Right lobe of liver (tissue), 6 donors: ENCODE results near the gene ANO9. TPM values are rescaled to one million over a fixed set of nuclear protein-coding genes. Genes with fewer than 3 reads are reported as not detected.
"Not testable (repeated sequence)": the region's sequence is repeated elsewhere in the genome, so short reads cannot be mapped to it uniquely, and the experiment has no call there.

Experiments used
- ATAC-seq, 4 donors: fragments of 200-7000 bp; cut with Tn5 transposase; one replicate each; pipeline ENCODE4 v1.9.1; 2020; ENCODE audit warnings: mild to moderate bottlenecking in 4 of 4, moderate library complexity in 4 of 4
- DNase-seq, 3 donors: peaks; one replicate each; pipeline ENCODE4 v3.0.0-alpha.2; 2020
- H3K27ac ChIP-seq, 3 donors: fragments of 200-600 bp; one replicate each; pipeline ENCODE4 v1.8.0; 2022
- H3K27me3 ChIP-seq, 2 donors: fragments of 200-600 bp; one replicate each; pipeline ENCODE4 v1.8.0; 2022
- H3K36me3 ChIP-seq, 4 donors: fragments of 200-600 bp; sonication (generic) in 1 of 4; one replicate each; pipeline versions ENCODE4 v1.5.1 to v1.8.0; 2017 to 2022; ENCODE audit warnings: control low read depth in 1 of 4
- H3K4me1 ChIP-seq, 4 donors: fragments of 200-600 bp; sonication (generic) in 1 of 4; one replicate each; pipeline versions ENCODE4 v1.5.1 to v1.8.0; 2017 to 2022; ENCODE audit warnings: control low read depth in 1 of 4
- H3K4me3 ChIP-seq, 3 donors: fragments of 200-600 bp; one replicate each; pipeline ENCODE4 v1.8.0; 2022
- H3K9me3 ChIP-seq, 4 donors: fragments of 200-600 bp; sonication (generic) in 1 of 4; one replicate each; pipeline versions ENCODE4 v1.5.1 to v1.8.0; 2017 to 2022; ENCODE audit warnings: control low read depth in 1 of 4
- POLR2A ChIP-seq: fragments of 450-650 bp; IDR thresholded peaks from one replicate; pipeline ENCODE4 v1.6.1; 2017; ENCODE audit warnings: antibody characterized with exemption, mild to moderate bottlenecking
- WGBS: methylation state at CpG from one replicate; pipeline ENCODE4 v1.1.6; 2018; ENCODE audit warnings: low coverage, low lambda C conversion rate; ENCODE audit not compliant: insufficient coverage; ENCODE audit errors: missing lambda C conversion rate; 5-methylcytosine and 5-hydroxymethylcytosine counted together
- intact Hi-C, 2 donors: fragments of 100-400 bp; cut with DNase I; formaldehyde crosslinking; loops; one replicate each; pipeline versions ENCODE4 v1.11.2 to v1.14.1; 2022
- total RNA-seq, 6 experiments: library from RNA; depleted of rRNA in 2 of 6; stranded (reverse); fragments of >200 nt in 2 of 6; fragmentation: NEBNext Ultra II Directional in 3 of 6; extraction: Animal tissue kit (Norgen Biotek cat#: 25700) in 3 of 6; gene quantifications; one replicate each; pipeline versions ENCODE4 v1.1.0 to v1.2.4, GENCODE V29; 2016 to 2023
- TF ChIP-seq, protein P1 (sequence below), 4 donors: fragments of 200-600 bp in 3 of 4; fragments of 450-650 bp in 1 of 4; IDR thresholded peaks; one replicate each; pipeline versions ENCODE4 v1.5.1 to v1.8.0; 2016 to 2022; ENCODE audit warnings: antibody characterized with exemption in 4 of 4, mild to moderate bottlenecking in 2 of 4
- donor health status: DM: no; HTN: yes; CAD: no.
- donor health status: DM: no; HTN: no; CAD: no.
- donor health status: DM: no; HTN: no; CAD: no.
- donor health status: DM: no; HTN: yes; CAD: no.
- donor health status: DM: no; HTN: yes; CAD: no.

ANO9 gene
- total RNA-seq, 6 experiments from 2014 or later: 0.09 to 1.0 (median 0.28) TPM; not detected in 1

DNA sequence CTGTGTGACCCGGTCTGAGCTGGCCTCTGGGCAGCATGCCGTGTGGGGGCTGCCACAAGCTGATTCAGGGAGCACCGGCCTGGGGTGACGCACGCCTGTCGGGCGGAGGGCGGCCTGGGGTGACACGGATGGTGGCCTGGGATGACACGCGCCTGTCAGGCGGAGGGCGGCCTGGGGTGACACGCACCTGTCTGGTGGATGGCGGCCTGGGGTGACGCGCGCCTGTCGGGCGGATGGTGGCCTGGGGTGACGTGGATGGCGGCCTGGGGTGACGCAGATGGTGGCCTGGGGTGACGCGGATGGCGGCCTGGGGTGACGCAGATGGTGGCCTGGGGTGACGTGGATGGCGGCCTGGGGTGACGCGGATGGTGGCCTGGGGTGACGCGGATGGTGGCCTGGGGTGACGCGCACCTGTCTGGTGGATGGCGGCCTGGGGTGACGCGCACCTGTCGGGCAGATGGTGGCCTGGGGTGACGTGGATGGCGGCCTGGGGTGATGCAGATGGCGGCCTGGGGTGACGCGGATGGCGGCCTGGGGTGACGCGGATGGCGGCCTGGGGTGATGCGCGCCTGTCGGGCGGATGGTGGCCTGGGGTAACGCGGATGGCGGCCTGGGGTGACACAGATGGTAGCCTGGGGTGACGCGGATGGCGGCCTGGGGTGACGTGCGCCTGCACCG is 29.8 kb upstream of the ANO9 start:
- H3K4me3 ChIP-seq: no peak overlapping the region
- no peak for DNase-seq
- no peak for ATAC-seq
- H3K27me3 ChIP-seq: no peaks in the 10 kb centered on the region
- 95% methylated on average over 25 of the region's 61 CpGs for WGBS
- TF ChIP-seq, protein P1, sequence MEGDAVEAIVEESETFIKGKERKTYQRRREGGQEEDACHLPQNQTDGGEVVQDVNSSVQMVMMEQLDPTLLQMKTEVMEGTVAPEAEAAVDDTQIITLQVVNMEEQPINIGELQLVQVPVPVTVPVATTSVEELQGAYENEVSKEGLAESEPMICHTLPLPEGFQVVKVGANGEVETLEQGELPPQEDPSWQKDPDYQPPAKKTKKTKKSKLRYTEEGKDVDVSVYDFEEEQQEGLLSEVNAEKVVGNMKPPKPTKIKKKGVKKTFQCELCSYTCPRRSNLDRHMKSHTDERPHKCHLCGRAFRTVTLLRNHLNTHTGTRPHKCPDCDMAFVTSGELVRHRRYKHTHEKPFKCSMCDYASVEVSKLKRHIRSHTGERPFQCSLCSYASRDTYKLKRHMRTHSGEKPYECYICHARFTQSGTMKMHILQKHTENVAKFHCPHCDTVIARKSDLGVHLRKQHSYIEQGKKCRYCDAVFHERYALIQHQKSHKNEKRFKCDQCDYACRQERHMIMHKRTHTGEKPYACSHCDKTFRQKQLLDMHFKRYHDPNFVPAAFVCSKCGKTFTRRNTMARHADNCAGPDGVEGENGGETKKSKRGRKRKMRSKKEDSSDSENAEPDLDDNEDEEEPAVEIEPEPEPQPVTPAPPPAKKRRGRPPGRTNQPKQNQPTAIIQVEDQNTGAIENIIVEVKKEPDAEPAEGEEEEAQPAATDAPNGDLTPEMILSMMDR (IDR thresholded peaks at IDR 0.05): no peak
- no peak for TF ChIP-seq POLR2A
- peak overlapping the region in 1 of 3 donors; percentile 84 for H3K27ac ChIP-seq
- intact Hi-C loops: no loop called here
- no peaks in the 10 kb centered on the region for H3K36me3 ChIP-seq
- H3K9me3 ChIP-seq: no peaks in the 10 kb centered on the region
- H3K4me1 ChIP-seq: peaks cover 0 to 11% (median 8%) of the 10 kb centered on the region in 4 donors

DNA sequence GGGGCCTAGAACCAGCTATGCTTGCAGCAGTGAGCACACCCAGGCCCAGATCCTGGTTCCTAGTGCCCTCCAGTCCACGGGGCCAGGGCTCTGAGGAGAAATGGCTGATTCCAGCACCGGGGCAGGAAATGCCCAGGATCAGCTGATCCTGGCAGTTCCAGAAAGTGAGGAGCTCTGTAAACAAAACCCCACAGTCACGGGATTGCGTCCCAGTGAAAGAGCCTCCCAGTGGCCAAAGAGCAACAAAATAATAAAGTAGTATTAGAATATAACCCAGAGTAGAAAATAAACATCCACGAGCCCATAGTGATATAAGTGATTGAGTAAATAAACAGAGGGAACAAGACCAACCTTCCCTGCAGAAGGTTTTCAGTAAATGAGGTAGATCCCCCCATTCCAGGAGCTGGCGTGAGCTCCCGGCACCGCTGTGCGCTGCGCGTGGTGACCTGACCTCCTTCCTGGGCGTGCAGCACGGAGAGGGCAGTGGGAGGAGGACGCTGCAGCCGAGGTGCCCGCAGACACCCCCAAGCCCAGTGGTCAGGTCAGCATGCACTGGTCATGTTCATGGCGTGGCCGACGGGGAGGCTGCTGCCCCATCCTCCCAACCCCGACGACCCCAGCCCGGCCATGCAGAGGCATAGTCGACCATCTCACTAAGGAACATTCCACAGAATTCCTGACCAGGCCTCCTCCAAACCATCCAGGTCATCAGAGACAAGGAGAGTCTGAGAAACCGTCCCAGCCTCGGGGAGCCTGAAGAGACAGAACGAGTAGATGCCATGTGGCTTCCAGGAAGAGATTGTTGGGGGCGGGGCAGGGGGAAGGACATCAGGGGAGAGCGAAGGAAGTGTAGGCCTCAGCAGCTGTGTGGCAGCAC is 28.1 kb upstream of the ANO9 start:
- H3K4me3 ChIP-seq: peak overlapping the region in 2 of 3 donors; percentile 32 to 52

GRCh38 chr11:469026-469683 is 27.3 kb upstream of the ANO9 start:
- intact Hi-C loops, DNase-seq, ATAC-seq, H3K36me3 ChIP-seq, H3K27me3 ChIP-seq, H3K9me3 ChIP-seq: not testable (repeated sequence)
- peak overlapping the region in 2 of 3 donors; percentile 32 to 52 for H3K4me3 ChIP-seq
- WGBS: 44% methylated on average over 13 of the region's 19 CpGs
- peaks cover 0 to 11% (median 8%) of the 10 kb centered on the region in 4 donors for H3K4me1 ChIP-seq
- peak overlapping the region; percentile 79 to 84 (median 79) for H3K27ac ChIP-seq

More for the DNA sequence above, 28.1 kb upstream of the ANO9 start:
- DNase-seq (peak; percentile 77 to 91 (median 86)), ATAC-seq (peak; percentile 90 to 94 (median 93))
- H3K9me3 ChIP-seq: no peaks in the 10 kb centered on the region
- intact Hi-C loops: no loop called here
- TF ChIP-seq POLR2A: peak; percentile 78
- TF ChIP-seq, protein P1 (IDR thresholded peaks at IDR 0.05): peak; percentile 19 to 42 (median 31)
- no peaks in the 10 kb centered on the region for H3K36me3 ChIP-seq
- peak overlapping the region; percentile 79 to 84 (median 79) for H3K27ac ChIP-seq
- no peaks in the 10 kb centered on the region for H3K27me3 ChIP-seq
- 37% methylated on average over 10 of the region's 28 CpGs for WGBS
- H3K4me1 ChIP-seq: peaks cover 0 to 11% (median 8%) of the 10 kb centered on the region in 4 donors

DNA sequence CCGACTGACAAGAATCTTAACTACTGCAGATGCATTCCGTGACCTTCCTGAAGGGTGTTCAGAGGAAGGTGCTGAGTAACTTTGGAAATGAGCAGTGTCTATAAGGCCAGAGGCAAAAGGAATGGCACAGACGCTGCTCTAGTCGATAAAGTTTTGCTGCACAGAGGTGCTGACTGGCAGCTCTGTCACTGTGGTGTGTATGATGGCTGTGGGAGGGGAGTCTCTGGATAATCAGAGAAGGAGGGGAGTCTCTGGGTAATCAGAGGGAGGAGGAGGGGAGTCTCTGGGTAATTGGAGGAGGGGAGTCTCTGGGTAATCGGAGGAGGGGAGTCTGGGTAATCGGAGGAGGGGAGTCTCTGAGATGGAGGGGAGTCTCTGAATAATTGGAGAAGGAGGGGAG is 26.7 kb upstream of the ANO9 start:
- no peak for TF ChIP-seq POLR2A
- TF ChIP-seq, protein P1 (IDR thresholded peaks at IDR 0.05): no peak
- intact Hi-C loops: no loop called here
- Histone ChIP-seq H3K9me3 (no peaks in the 10 kb centered on the region), H3K27ac (no peak overlapping the region), H3K4me1 (peaks cover 0 to 11% (median 8%) of the 10 kb centered on the region in 4 donors), H3K36me3 (no peaks in the 10 kb centered on the region), H3K4me3 (no peak overlapping the region), H3K27me3 (no peaks in the 10 kb centered on the region)
- DNase-seq (no peak), ATAC-seq (no peak)
- WGBS: 82% methylated on average over 6 of the region's 6 CpGs
